ENCODE results near the gene POC1B. TPM values are rescaled to one million over a fixed set of nuclear protein-coding genes. Genes with fewer than 3 reads are reported as not detected.

POC1B gene
- total RNA-seq: 10 to 100 TPM; 24.3 to 42.9 (median 31.1) TPM

- peak within 1 kb of the TSS; percentile 83 to 98 (median 91) for H3K4me3 ChIP-seq
- no peaks in the 10 kb centered on the region for H3K9me3 ChIP-seq
- H3K36me3 ChIP-seq: no peaks in the 10 kb centered on the region
- H3K27ac ChIP-seq: peak within 1 kb of the TSS; percentile 91 to 96 (median 92)
- TF ChIP-seq POLR2A (IDR thresholded peaks at IDR 0.05) (peak; percentile 32 to 64), CTCF (IDR thresholded peaks at IDR 0.05) (no peak)
- H3K4me1 ChIP-seq: peaks cover 0 to 27% (median 8%) of the 10 kb centered on the region in 4 donors
- no peaks in the 10 kb centered on the region for H3K27me3 ChIP-seq
- DNase-seq: peak; percentile 73 to 89 (median 88)
Measured at GRCh38 chr12:89525824-89526770, at the start of gene POC1B. TSS of gene POC1B (minus strand) at chr12:89526047. CDS start at chr12:89525895, 152 bp downstream.

GRCh38 chr12:89575374-89575773, 49.5 kb upstream of the POC1B start:
- Histone ChIP-seq H3K9me3 (no peaks in the 10 kb centered on the region), H3K4me3 (no peak overlapping the region), H3K4me1 (no peaks in the 10 kb centered on the region), H3K27ac (no peak overlapping the region), H3K27me3 (no peaks in the 10 kb centered on the region), H3K36me3 (no peaks in the 10 kb centered on the region)
- DNase-seq: no peak
- no peak for TF ChIP-seq CTCF (IDR thresholded peaks at IDR 0.05)
- no peak for TF ChIP-seq POLR2A (IDR thresholded peaks at IDR 0.05)

GRCh38 chr12:89574736-89575208, 48.9 kb upstream of the POC1B start:
- TF ChIP-seq POLR2A (IDR thresholded peaks at IDR 0.05) (no peak), CTCF (IDR thresholded peaks at IDR 0.05) (no peak)
- Histone ChIP-seq H3K36me3 (no peaks in the 10 kb centered on the region), H3K4me3 (no peak overlapping the region), H3K4me1 (no peaks in the 10 kb centered on the region), H3K27me3 (no peaks in the 10 kb centered on the region), H3K27ac (no peak overlapping the region), H3K9me3 (no peaks in the 10 kb centered on the region)
- DNase-seq: no peak

GRCh38 chr12:89573051-89573810, 47.4 kb upstream of the POC1B start:
- TF ChIP-seq CTCF (IDR thresholded peaks at IDR 0.05) (no peak), POLR2A (IDR thresholded peaks at IDR 0.05) (no peak)
- DNase-seq: no peak

GRCh38 chr12:89571491-89572195, 45.8 kb upstream of the POC1B start:
- Histone ChIP-seq H3K9me3 (no peaks in the 10 kb centered on the region), H3K36me3 (no peaks in the 10 kb centered on the region), H3K27me3 (no peaks in the 10 kb centered on the region), H3K4me1 (no peaks in the 10 kb centered on the region), H3K27ac (no peak overlapping the region), H3K4me3 (no peak overlapping the region)
- no peak for DNase-seq
- TF ChIP-seq POLR2A (IDR thresholded peaks at IDR 0.05) (no peak), CTCF (IDR thresholded peaks at IDR 0.05) (no peak)

More at GRCh38 chr12:89573051-89573810, 47.4 kb upstream of the POC1B start:
- H3K36me3 ChIP-seq: no peaks in the 10 kb centered on the region
- no peaks in the 10 kb centered on the region for H3K9me3 ChIP-seq
- H3K4me1 ChIP-seq: no peaks in the 10 kb centered on the region
- no peaks in the 10 kb centered on the region for H3K27me3 ChIP-seq
- H3K4me3 ChIP-seq: no peak overlapping the region
- no peak overlapping the region for H3K27ac ChIP-seq

All from Peyer's patch (tissue), 4 donors.